ENCODE measurements around the gene PRKAG1. TPM values are rescaled to one million over a fixed set of nuclear protein-coding genes. Genes with fewer than 3 reads are reported as not detected.

PRKAG1 gene
- total and polyA plus RNA-seq, 10 of the 15 experiments (the other 5 are each of a cell fraction or from before 2014, with no cell fraction given), result 44.5 to 91.6 (median 60.9) TPM

GRCh38 chr12:48972213-48972951, 46.2 kb downstream of the PRKAG1 start:
- H3K4me2 ChIP-seq (ENCODE audit: control insufficient read depth, insufficient read depth), result no peak overlapping the region; the same call in 1 of the 2 replicates
- in situ Hi-C loops (cut with MboI), result no loop called here
- CTCF ChIA-PET, result interaction anchor here (0.7 to 7.1 kb wide), 9 partner anchors 11 to 157 kb away, joined by 3 to 65 read pairs (median 4); partner anchors contain the start of gene ARF3

More at GRCh38 chr12:48972213-48972951, 46.2 kb downstream of the PRKAG1 start:
- H3K27ac ChIP-seq (ENCODE audit: control insufficient read depth, insufficient read depth), result no peak overlapping the region
- peaks cover 45% of the 10 kb centered on the region for H3K4me1 ChIP-seq (ENCODE audit: control insufficient read depth, insufficient read depth, low read length)
- DNase-seq (ENCODE audit: low read depth, low spot score) (no peak), FAIRE-seq (no peak), ATAC-seq (peak; percentile 9; the same call in 2 of the 3 replicates)
- H2AFZ ChIP-seq (ENCODE audit: control insufficient read depth, low read depth, low read length), result no peak overlapping the region
- no peak for TF ChIP-seq NFXL1 (IDR thresholded peaks at IDR 0.05; ENCODE audit: borderline replicate concordance)
- TF ChIP-seq HDAC6 (IDR thresholded peaks at IDR 0.05; ENCODE audit: unreplicated experiment), result peak; percentile 0
- TF ChIP-seq RUNX3 (IDR thresholded peaks at IDR 0.05; ENCODE audit: low read length), result peak; percentile 28; the same call in 1 of the 2 replicates
- TF ChIP-seq, protein P1, sequence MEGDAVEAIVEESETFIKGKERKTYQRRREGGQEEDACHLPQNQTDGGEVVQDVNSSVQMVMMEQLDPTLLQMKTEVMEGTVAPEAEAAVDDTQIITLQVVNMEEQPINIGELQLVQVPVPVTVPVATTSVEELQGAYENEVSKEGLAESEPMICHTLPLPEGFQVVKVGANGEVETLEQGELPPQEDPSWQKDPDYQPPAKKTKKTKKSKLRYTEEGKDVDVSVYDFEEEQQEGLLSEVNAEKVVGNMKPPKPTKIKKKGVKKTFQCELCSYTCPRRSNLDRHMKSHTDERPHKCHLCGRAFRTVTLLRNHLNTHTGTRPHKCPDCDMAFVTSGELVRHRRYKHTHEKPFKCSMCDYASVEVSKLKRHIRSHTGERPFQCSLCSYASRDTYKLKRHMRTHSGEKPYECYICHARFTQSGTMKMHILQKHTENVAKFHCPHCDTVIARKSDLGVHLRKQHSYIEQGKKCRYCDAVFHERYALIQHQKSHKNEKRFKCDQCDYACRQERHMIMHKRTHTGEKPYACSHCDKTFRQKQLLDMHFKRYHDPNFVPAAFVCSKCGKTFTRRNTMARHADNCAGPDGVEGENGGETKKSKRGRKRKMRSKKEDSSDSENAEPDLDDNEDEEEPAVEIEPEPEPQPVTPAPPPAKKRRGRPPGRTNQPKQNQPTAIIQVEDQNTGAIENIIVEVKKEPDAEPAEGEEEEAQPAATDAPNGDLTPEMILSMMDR (IDR thresholded peaks at IDR 0.05 in 2 of 3, conservative IDR thresholded peaks at IDR 0.05 in 1 of 3; ENCODE audit: control insufficient read depth in 2 of 3, extremely low read depth in 1 of 3, insufficient read depth in 1 of 3, low read depth in 3 of 3, low read length in 3 of 3), result 0 out of 6 replicates have a peak, but pooled peaks of 1 of the 3 experiments have one; percentile 14
- no peak for TF ChIP-seq SMAD5 (IDR thresholded peaks at IDR 0.05; ENCODE audit: low read depth)
- no peak for TF ChIP-seq RELA (IDR thresholded peaks at IDR 0.05; ENCODE audit: borderline replicate concordance, partially characterized antibody)
- TF ChIP-seq CBFB (IDR thresholded peaks at IDR 0.05; ENCODE audit: low read depth), result no peak
- H3K4me3 ChIP-seq, result no peak overlapping the region
- WGBS (ENCODE audit: insufficient coverage, insufficient replicate concordance, low lambda C conversion rate, missing lambda C conversion rate), result 16% methylated on average over 23 of the region's 23 CpGs
- H3K27me3 ChIP-seq (replicated peaks in 1 of 2; ENCODE audit: control insufficient read depth in 2 of 2, insufficient read depth in 2 of 2, low read length in 1 of 2), result peaks cover 19 to 30% of the 10 kb centered on the region in 2 experiments
- BruUV-seq (replicated peaks), result no TSS peak
- POLR2A ChIA-PET, result interaction anchor here (7.4 kb wide), 1 partner anchor 17 kb away, joined by 86 read pairs; the partner anchor contains the start of gene ARF3
- H3K9me3 ChIP-seq (replicated peaks; ENCODE audit: control insufficient read depth, insufficient read depth, low read length), result no peaks in the 10 kb centered on the region
- intact Hi-C loops (cut with micrococcal nuclease; ENCODE audit: unreplicated experiment), result no loop called here
- RAD21 ChIA-PET (ENCODE audit: unreplicated experiment), result interaction anchor here (2.4 to 4.3 kb wide), 2 partner anchors 15 to 16 kb away, joined by 6 to 35 read pairs; partner anchors contain the start of gene ARF3
- H3K79me2 ChIP-seq (ENCODE audit: control insufficient read depth, insufficient read depth, low read length), result no peaks in the 10 kb centered on the region
- no peaks in the 10 kb centered on the region for H3K36me3 ChIP-seq (ENCODE audit: control insufficient read depth in 2 of 2, insufficient read depth in 2 of 2, low read length in 1 of 2)
- H4K20me1 ChIP-seq (ENCODE audit: control insufficient read depth, insufficient read depth), result no peaks in the 10 kb centered on the region
- H3K9ac ChIP-seq (ENCODE audit: control insufficient read depth, insufficient read depth, low read length), result no peak overlapping the region
- SMC1A ChIA-PET (ENCODE audit: uncharacterized antibody, unreplicated experiment), result no interaction called here

Measured in GM12878 (cell line).